HEK293T (cell line): ENCODE data around the gene ZCCHC7.
A peak's percentile ranks its signal among the peaks of the same experiment; 100 is the strongest.

Experiments
- CTCF ChIA-PET: fragments of 350-600 bp; formaldehyde crosslinking; extraction: SDS; loops from one replicate; lab custom pipeline; 2021; ENCODE audit warnings: antibody characterized with exemption, inconsistent platforms; lab: Yijun Ruan, JAX
- POLR2A ChIA-PET: fragments of 350-600 bp; formaldehyde crosslinking; extraction: SDS; loops from one replicate; lab custom pipeline; 2020; ENCODE audit warnings: antibody characterized with exemption, inconsistent platforms; lab: Yijun Ruan, JAX
- DNase-seq: peaks from one replicate; pipeline ENCODE4 v3.0.0; 2012; ENCODE audit warnings: mixed read lengths; ENCODE audit errors: extremely low spot score
- ARNT ChIP-seq: fragments of 450-650 bp; IDR thresholded peaks from 2 replicates; pipeline ENCODE4 v1.6.1; 2017; ENCODE audit warnings: mild to moderate bottlenecking
- BHLHE40 ChIP-seq: fragments of 450-650 bp; IDR thresholded peaks from 2 replicates; pipeline ENCODE4 v1.6.1; 2016; ENCODE audit warnings: mild to moderate bottlenecking, moderate library complexity, borderline replicate concordance
- CTBP1 ChIP-seq: fragments of 450-650 bp; IDR thresholded peaks from 2 replicates; pipeline ENCODE4 v1.6.1; 2016; ENCODE audit warnings: borderline replicate concordance
- ELF4 ChIP-seq: fragments of 450-650 bp; IDR thresholded peaks from 2 replicates; pipeline ENCODE4 v1.6.1; 2017; ENCODE audit warnings: antibody characterized with exemption
- FOXA1 ChIP-seq: fragments of 450-650 bp; IDR thresholded peaks from 2 replicates; pipeline ENCODE4 v1.6.1; 2016; ENCODE audit warnings: mild to moderate bottlenecking
- FOXK2 ChIP-seq: fragments of 450-650 bp; IDR thresholded peaks from 2 replicates; pipeline ENCODE4 v1.6.1; 2016; ENCODE audit warnings: mild to moderate bottlenecking
- FOXM1 ChIP-seq: fragments of 450-650 bp; IDR thresholded peaks from 2 replicates; pipeline ENCODE4 v1.6.1; 2017; ENCODE audit warnings: mild to moderate bottlenecking, borderline replicate concordance
- HDGF ChIP-seq: fragments of 450-650 bp; IDR thresholded peaks from 2 replicates; pipeline ENCODE4 v1.6.1; 2017; ENCODE audit warnings: antibody characterized with exemption, borderline replicate concordance
- L3MBTL2 ChIP-seq: fragments of 450-650 bp; conservative IDR thresholded peaks from 2 replicates; pipeline ENCODE4 v1.6.1; 2016; ENCODE audit warnings: mild to moderate bottlenecking
- LEF1 ChIP-seq: fragments of 450-650 bp; IDR thresholded peaks from 2 replicates; pipeline ENCODE4 v1.6.1; 2017; ENCODE audit warnings: mild to moderate bottlenecking, borderline replicate concordance
- NFRKB ChIP-seq: fragments of 450-650 bp; IDR thresholded peaks from 2 replicates; pipeline ENCODE4 v1.6.1; 2016; ENCODE audit warnings: mild to moderate bottlenecking, moderate library complexity
- SP1 ChIP-seq: fragments of 450-650 bp; IDR thresholded peaks from 2 replicates; pipeline ENCODE4 v1.6.1; 2017
- SUZ12 ChIP-seq: fragments of 450-650 bp; IDR thresholded peaks from 2 replicates; pipeline ENCODE4 v1.6.1; 2016; ENCODE audit warnings: mild to moderate bottlenecking
- TARDBP ChIP-seq: fragments of 450-650 bp; IDR thresholded peaks from 2 replicates; pipeline ENCODE4 v1.6.1; 2016
- ZNF384 ChIP-seq: fragments of 450-650 bp; IDR thresholded peaks from 2 replicates; pipeline ENCODE4 v1.6.1; 2016
- TF ChIP-seq, protein P1 (sequence below): fragments of 450-650 bp; IDR thresholded peaks from 2 replicates; pipeline ENCODE4 v1.6.1; 2016

Gene ZCCHC7

GRCh38 chr9:37215381-37215780, 95.0 kb downstream of the ZCCHC7 start:
- CTCF ChIA-PET, result no interaction called here
- no peak for DNase-seq
- no peak for TF ChIP-seq SP1
- POLR2A ChIA-PET, result no interaction called here

GRCh38 chr9:37215830-37216229, 95.5 kb downstream of the ZCCHC7 start:
- TF ChIP-seq FOXM1, result no peak
- 0 out of 2 replicates have a peak, but pooled peaks have one; percentile 7 for TF ChIP-seq CTBP1
- TF ChIP-seq, protein P1, sequence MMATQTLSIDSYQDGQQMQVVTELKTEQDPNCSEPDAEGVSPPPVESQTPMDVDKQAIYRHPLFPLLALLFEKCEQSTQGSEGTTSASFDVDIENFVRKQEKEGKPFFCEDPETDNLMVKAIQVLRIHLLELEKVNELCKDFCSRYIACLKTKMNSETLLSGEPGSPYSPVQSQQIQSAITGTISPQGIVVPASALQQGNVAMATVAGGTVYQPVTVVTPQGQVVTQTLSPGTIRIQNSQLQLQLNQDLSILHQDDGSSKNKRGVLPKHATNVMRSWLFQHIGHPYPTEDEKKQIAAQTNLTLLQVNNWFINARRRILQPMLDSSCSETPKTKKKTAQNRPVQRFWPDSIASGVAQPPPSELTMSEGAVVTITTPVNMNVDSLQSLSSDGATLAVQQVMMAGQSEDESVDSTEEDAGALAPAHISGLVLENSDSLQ, result peak; percentile 62
- DNase-seq, result no peak
- ChIA-PET CTCF (no interaction called here), POLR2A (no interaction called here)

GRCh38 chr9:37217161-37217560, 96.8 kb downstream of the ZCCHC7 start:
- CTCF ChIA-PET, result no interaction called here
- DNase-seq, result no peak
- POLR2A ChIA-PET, result no interaction called here
- TF ChIP-seq BHLHE40 (no peak), ZNF384 (no peak), FOXK2 (no peak), HDGF (no peak), ELF4 (no peak), SUZ12 (no peak), CTBP1 (no peak), L3MBTL2 (no peak), SP1 (no peak), ARNT (no peak), TARDBP (no peak), FOXM1 (no peak), NFRKB (no peak), LEF1 (no peak), FOXA1 (no peak)
- TF ChIP-seq, protein P1, result no peak

- ChIA-PET POLR2A (no interaction called here), CTCF (interaction anchor here (0.7 kb wide), 1 partner anchor 105 kb away, joined by 4 read pairs; no protein-coding TSS in a partner anchor)
- TF ChIP-seq LEF1, result no peak
- no peak for TF ChIP-seq SP1
- TF ChIP-seq FOXA1, result no peak
- no peak for TF ChIP-seq L3MBTL2
- TF ChIP-seq HDGF, result no peak
- TF ChIP-seq ZNF384, result no peak
- TF ChIP-seq ELF4, result no peak
- TF ChIP-seq, protein P1, result no peak
- no peak for TF ChIP-seq NFRKB
- TF ChIP-seq FOXK2, result no peak
- no peak for TF ChIP-seq FOXM1
- no peak for TF ChIP-seq TARDBP
- no peak for TF ChIP-seq CTBP1
- TF ChIP-seq ARNT, result no peak
- TF ChIP-seq BHLHE40, result no peak
- TF ChIP-seq SUZ12, result no peak
- DNase-seq, result no peak
Observed at GRCh38 chr9:37218800-37219425, 98.5 kb downstream of the ZCCHC7 start.

- TF ChIP-seq FOXK2, result no peak
- TF ChIP-seq ZNF384, result no peak
- TF ChIP-seq ELF4, result no peak
- TF ChIP-seq, protein P1, result no peak
- no peak for TF ChIP-seq BHLHE40
- no peak for TF ChIP-seq SUZ12
- TF ChIP-seq CTBP1, result no peak
- TF ChIP-seq L3MBTL2, result no peak
- TF ChIP-seq ARNT, result no peak
- TF ChIP-seq HDGF, result no peak
- no peak for TF ChIP-seq FOXM1
- no peak for TF ChIP-seq TARDBP
- no peak for TF ChIP-seq FOXA1
- no peak for TF ChIP-seq LEF1
- no peak for TF ChIP-seq NFRKB
- no peak for TF ChIP-seq SP1
- ChIA-PET POLR2A (no interaction called here), CTCF (no interaction called here)
- no peak for DNase-seq
Observed at GRCh38 chr9:37220971-37221370, 100.6 kb downstream of the ZCCHC7 start.
